OCI-LY7 (cell line): ENCODE measurements around the gene LRP1B.

Experiments used
- EZH2phosphoT487 ChIP-seq: fragments of 200-600 bp; sonication (generic); IDR thresholded peaks from 2 replicates; pipeline ENCODE4 v1.6.1; 2018; ENCODE audit warnings: low read depth, borderline replicate concordance, mild to moderate bottlenecking, mixed run types, antibody characterized with exemption, low read length, moderate library complexity, mixed read lengths
- TF ChIP-seq, protein P1 (sequence below): fragments of 200-600 bp; sonication (generic); conservative IDR thresholded peaks from 2 replicates; pipeline ENCODE4 v1.5.1; 2014; ENCODE audit warnings: mild to moderate bottlenecking, antibody characterized with exemption, low read length, moderate library complexity, mixed read lengths

DNA sequence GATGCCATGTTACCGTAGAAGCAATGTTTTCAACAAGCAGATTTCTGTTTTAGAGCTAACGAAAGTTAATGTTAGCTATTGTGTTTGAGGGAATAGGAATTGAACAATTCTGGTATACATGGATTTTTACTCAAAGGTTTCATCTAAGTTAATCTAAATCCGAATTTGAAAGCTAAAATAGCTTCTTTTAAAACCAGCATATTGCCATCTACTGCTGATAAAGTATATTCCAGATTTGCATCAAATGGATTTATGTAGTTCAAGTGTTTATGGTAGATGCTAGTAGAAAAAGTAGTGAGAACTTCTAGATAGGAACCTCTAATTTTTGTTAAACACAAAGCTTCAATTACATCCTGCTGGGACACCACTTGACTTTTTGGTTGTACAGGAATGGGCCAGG lies 1781.1 kb downstream of the LRP1B start:
- TF ChIP-seq, protein P1, sequence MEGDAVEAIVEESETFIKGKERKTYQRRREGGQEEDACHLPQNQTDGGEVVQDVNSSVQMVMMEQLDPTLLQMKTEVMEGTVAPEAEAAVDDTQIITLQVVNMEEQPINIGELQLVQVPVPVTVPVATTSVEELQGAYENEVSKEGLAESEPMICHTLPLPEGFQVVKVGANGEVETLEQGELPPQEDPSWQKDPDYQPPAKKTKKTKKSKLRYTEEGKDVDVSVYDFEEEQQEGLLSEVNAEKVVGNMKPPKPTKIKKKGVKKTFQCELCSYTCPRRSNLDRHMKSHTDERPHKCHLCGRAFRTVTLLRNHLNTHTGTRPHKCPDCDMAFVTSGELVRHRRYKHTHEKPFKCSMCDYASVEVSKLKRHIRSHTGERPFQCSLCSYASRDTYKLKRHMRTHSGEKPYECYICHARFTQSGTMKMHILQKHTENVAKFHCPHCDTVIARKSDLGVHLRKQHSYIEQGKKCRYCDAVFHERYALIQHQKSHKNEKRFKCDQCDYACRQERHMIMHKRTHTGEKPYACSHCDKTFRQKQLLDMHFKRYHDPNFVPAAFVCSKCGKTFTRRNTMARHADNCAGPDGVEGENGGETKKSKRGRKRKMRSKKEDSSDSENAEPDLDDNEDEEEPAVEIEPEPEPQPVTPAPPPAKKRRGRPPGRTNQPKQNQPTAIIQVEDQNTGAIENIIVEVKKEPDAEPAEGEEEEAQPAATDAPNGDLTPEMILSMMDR = 0 out of 2 replicates have a peak, but pooled peaks have one; percentile 14
- no peak for TF ChIP-seq EZH2phosphoT487
